SK-N-SH treated with all-trans-retinoic acid at 6 μM for 48 hours (cell line): ENCODE data around the gene AGAP2.
A peak's percentile ranks its signal among the peaks of the same experiment; 100 is the strongest.

Source experiments
- ATAC-seq: fragments of 200-7000 bp; cut with Tn5 transposase; 3 replicates; pipeline ENCODE4 v1.9.1; 2020; ENCODE audit warnings: mild to moderate bottlenecking, moderate library complexity
- ARNTL ChIP-seq: fragments of 450-650 bp; formaldehyde crosslinking; IDR thresholded peaks from 2 replicates; pipeline ENCODE4 v1.5.0; 2020; ENCODE audit warnings: low read depth, mild to moderate bottlenecking, moderate library complexity, borderline replicate concordance
- BACH2 ChIP-seq: fragments of 250-450 bp; sonication (Bioruptor Pico); IDR thresholded peaks from 2 replicates; pipeline ENCODE4 v1.9.0; 2021; ENCODE audit warnings: mild to moderate bottlenecking, borderline replicate concordance
- CREB5 ChIP-seq: fragments of 250-450 bp; sonication (Bioruptor Pico); IDR thresholded peaks from 2 replicates; pipeline ENCODE4 v1.5.1; 2020; ENCODE audit warnings: low read depth, mild to moderate bottlenecking, moderate library complexity
- CSDC2 ChIP-seq: fragments of 250-450 bp; sonication (Bioruptor Pico); IDR thresholded peaks from 2 replicates; pipeline ENCODE4 v1.5.0; 2020; ENCODE audit warnings: mild to moderate bottlenecking, moderate library complexity
- GLIS3 ChIP-seq: fragments of 250-450 bp; sonication (Bioruptor Pico); IDR thresholded peaks from 2 replicates; pipeline ENCODE4 v1.5.0; 2020; ENCODE audit warnings: mild to moderate bottlenecking, moderate library complexity
- ISL1 ChIP-seq: fragments of 250-450 bp; sonication (Bioruptor Pico); IDR thresholded peaks from 2 replicates; pipeline ENCODE4 v2.1.2; 2022; ENCODE audit warnings: mild to moderate bottlenecking, moderate library complexity
- SNAI2 ChIP-seq: fragments of 250-450 bp; sonication (Bioruptor Pico); IDR thresholded peaks from 2 replicates; pipeline ENCODE4 v1.5.0; 2020; ENCODE audit warnings: mild to moderate bottlenecking, moderate library complexity
- TCF4 ChIP-seq: fragments of 250-450 bp; sonication (Bioruptor Pico); IDR thresholded peaks from 2 replicates; pipeline ENCODE4 v1.8.0; 2021; ENCODE audit warnings: mild to moderate bottlenecking, moderate library complexity, borderline replicate concordance
- TOX ChIP-seq: fragments of 250-450 bp; sonication (Bioruptor Pico); IDR thresholded peaks from 2 replicates; pipeline ENCODE4 v1.8.0; 2021; ENCODE audit warnings: mild to moderate bottlenecking, moderate library complexity, borderline replicate concordance
- ZC3H10 ChIP-seq: fragments of 250-450 bp; sonication (Bioruptor Pico); IDR thresholded peaks from 2 replicates; pipeline ENCODE4 v1.5.1; 2021; ENCODE audit warnings: mild to moderate bottlenecking, moderate library complexity
- ZNF565 ChIP-seq: fragments of 450-650 bp; formaldehyde crosslinking; conservative IDR thresholded peaks from 2 replicates; pipeline ENCODE4 v1.5.0; 2020; ENCODE audit warnings: low read depth, mild to moderate bottlenecking, moderate library complexity
- ZNF70 ChIP-seq: fragments of 450-650 bp; formaldehyde crosslinking; IDR thresholded peaks from 2 replicates; pipeline ENCODE4 v1.5.0; 2020; ENCODE audit warnings: mild to moderate bottlenecking, moderate library complexity
- TF ChIP-seq, protein P1 (sequence below): fragments of 250-450 bp; sonication (Bioruptor Pico); IDR thresholded peaks from 2 replicates; pipeline ENCODE4 v1.8.0; 2021; ENCODE audit warnings: low read depth, mild to moderate bottlenecking, moderate library complexity, borderline replicate concordance
- TF ChIP-seq, protein P2 (sequence below): fragments of 250-450 bp; sonication (Bioruptor Pico); IDR thresholded peaks from 2 replicates; pipeline ENCODE4 v1.8.0; 2020; ENCODE audit warnings: mild to moderate bottlenecking, moderate library complexity, borderline replicate concordance
- TF ChIP-seq, protein P3 (sequence below): fragments of 250-450 bp; sonication (Bioruptor Pico); IDR thresholded peaks from 2 replicates; pipeline ENCODE4 v1.5.0; 2020; ENCODE audit warnings: mild to moderate bottlenecking, moderate library complexity

The AGAP2 gene

DNA sequence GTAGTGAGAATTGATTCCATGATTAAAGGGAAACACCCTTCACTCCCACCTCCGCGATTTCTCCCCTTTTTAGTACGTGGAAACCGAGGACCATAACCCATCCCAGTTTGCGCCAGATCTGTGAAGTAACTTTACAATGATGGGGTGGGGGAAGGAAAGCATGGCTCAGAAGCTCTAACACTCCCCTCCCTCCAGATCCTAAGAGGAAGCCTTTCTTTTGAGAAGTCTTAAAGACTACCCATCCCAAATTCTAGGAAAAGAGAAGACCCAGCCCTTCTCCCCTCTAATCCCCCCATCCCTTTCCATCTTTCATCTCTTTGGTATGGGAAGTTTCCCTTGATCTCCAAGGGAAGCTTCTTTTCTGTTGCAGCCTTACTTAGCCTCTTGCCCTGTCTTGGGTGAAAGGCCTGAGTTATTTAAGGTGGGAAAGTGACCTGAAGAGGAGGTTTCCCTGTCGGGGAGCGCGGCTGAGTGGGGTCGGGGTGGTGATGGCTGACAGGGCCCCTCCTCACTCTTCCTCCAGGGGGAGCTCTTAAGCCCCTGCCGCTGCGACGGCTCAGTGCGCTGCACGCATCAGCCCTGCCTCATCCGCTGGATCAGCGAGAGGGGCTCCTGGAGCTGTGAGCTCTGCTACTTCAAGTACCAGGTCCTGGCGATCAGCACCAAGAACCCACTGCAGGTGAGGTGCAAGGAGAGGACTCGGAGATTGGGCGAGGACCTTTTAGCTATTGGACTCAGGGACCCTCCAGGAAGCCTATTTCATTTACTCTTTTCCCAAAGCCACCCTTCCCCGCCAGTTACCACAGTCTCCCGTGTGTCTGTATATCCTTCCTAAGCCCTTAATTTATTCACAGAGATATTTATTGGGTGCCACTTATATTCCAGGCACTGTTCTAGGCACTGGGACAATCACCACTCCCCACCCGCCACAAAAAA, 18.1 kb upstream of the AGAP2 start (continued):
- TF ChIP-seq, protein P1, sequence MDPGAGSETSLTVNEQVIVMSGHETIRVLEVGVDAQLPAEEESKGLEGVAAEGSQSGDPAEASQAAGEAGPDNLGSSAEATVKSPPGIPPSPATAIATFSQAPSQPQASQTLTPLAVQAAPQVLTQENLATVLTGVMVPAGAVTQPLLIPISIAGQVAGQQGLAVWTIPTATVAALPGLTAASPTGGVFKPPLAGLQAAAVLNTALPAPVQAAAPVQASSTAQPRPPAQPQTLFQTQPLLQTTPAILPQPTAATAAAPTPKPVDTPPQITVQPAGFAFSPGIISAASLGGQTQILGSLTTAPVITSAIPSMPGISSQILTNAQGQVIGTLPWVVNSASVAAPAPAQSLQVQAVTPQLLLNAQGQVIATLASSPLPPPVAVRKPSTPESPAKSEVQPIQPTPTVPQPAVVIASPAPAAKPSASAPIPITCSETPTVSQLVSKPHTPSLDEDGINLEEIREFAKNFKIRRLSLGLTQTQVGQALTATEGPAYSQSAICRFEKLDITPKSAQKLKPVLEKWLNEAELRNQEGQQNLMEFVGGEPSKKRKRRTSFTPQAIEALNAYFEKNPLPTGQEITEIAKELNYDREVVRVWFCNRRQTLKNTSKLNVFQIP, result no peak
- TF ChIP-seq GLIS3 (CRISPR knock-in tag) (no peak), ZNF565 (no peak), ZNF70 (no peak)

GRCh38 chr12:57755454-57756372, 17.2 kb upstream of the AGAP2 start:
- ATAC-seq, result no peak
- TF ChIP-seq ZNF70, result no peak
- TF ChIP-seq TCF4 (CRISPR knock-in tag), result no peak
- TF ChIP-seq, protein P2, sequence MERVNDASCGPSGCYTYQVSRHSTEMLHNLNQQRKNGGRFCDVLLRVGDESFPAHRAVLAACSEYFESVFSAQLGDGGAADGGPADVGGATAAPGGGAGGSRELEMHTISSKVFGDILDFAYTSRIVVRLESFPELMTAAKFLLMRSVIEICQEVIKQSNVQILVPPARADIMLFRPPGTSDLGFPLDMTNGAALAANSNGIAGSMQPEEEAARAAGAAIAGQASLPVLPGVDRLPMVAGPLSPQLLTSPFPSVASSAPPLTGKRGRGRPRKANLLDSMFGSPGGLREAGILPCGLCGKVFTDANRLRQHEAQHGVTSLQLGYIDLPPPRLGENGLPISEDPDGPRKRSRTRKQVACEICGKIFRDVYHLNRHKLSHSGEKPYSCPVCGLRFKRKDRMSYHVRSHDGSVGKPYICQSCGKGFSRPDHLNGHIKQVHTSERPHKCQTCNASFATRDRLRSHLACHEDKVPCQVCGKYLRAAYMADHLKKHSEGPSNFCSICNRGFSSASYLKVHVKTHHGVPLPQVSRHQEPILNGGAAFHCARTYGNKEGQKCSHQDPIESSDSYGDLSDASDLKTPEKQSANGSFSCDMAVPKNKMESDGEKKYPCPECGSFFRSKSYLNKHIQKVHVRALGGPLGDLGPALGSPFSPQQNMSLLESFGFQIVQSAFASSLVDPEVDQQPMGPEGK (CRISPR knock-in tag), result no peak
- TF ChIP-seq ZC3H10 (CRISPR knock-in tag), result no peak
- no peak for TF ChIP-seq BACH2 (CRISPR knock-in tag)
- TF ChIP-seq CREB5 (CRISPR knock-in tag), result no peak
- no peak for TF ChIP-seq ISL1 (CRISPR knock-in tag)
- TF ChIP-seq GLIS3 (CRISPR knock-in tag), result no peak
- no peak for TF ChIP-seq CSDC2 (CRISPR knock-in tag)
- TF ChIP-seq, protein P3, sequence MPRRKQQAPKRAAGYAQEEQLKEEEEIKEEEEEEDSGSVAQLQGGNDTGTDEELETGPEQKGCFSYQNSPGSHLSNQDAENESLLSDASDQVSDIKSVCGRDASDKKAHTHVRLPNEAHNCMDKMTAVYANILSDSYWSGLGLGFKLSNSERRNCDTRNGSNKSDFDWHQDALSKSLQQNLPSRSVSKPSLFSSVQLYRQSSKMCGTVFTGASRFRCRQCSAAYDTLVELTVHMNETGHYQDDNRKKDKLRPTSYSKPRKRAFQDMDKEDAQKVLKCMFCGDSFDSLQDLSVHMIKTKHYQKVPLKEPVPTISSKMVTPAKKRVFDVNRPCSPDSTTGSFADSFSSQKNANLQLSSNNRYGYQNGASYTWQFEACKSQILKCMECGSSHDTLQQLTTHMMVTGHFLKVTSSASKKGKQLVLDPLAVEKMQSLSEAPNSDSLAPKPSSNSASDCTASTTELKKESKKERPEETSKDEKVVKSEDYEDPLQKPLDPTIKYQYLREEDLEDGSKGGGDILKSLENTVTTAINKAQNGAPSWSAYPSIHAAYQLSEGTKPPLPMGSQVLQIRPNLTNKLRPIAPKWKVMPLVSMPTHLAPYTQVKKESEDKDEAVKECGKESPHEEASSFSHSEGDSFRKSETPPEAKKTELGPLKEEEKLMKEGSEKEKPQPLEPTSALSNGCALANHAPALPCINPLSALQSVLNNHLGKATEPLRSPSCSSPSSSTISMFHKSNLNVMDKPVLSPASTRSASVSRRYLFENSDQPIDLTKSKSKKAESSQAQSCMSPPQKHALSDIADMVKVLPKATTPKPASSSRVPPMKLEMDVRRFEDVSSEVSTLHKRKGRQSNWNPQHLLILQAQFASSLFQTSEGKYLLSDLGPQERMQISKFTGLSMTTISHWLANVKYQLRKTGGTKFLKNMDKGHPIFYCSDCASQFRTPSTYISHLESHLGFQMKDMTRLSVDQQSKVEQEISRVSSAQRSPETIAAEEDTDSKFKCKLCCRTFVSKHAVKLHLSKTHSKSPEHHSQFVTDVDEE (CRISPR knock-in tag), result no peak

DNA sequence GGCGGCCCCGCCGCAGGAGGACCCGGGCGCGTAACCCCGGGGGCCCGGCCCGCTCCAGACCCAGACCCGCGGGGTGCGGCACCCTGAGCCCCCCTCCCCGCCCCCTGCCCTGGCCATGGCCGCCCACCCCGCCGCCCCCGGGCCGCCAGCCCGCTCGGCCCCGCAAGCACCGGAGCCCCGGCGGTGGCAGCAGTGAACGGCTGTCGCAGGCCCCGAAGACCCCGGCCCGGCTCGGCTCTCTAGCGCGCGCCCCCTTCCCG, 16.6 kb upstream of the AGAP2 start:
- TF ChIP-seq ISL1 (CRISPR knock-in tag) (no peak), ZNF70 (no peak), ARNTL (CRISPR knock-in tag) (no peak), CREB5 (CRISPR knock-in tag) (no peak), ZC3H10 (CRISPR knock-in tag) (no peak), BACH2 (CRISPR knock-in tag) (no peak), ZNF565 (no peak)
- no peak for ATAC-seq

DNA sequence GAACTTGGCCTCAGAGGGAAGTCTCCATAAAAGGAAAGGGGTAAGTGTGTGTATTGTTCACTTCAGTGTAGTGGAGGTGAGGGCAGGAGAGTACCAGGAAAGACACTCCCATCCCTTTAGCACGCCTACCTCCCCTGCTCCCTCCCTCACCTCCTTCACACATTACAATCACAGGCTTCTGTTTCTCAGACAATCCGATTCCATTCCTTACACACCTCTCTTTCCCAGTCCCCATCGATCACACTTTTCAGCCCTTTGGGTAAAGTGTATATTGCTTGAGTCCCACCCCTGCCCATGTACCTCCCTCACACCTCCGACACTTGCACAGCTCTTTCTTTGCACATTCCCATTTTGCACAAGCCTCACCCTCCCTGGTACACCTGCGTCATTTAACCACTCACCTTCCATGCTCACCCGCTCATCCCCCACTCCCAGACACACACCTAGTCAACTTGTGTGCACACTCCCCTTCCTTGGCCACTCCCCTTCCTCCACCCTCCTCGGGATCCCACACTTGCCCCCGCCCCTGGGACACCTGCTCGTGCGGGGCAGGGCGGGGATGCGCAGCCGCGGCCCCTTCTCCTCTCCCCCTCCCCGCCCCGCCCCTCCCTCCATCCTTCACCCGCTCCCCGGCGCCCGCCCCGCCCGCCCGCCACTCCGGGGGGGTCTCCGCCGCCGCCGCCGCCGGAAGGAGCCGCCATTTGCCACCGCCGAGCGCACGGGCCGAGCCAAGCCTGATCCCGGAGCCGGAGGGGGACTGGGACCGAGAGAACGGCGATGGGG, 16.1 kb upstream of the AGAP2 start, which contains the start of gene MARCHF9:
TSS of gene MARCHF9 (plus strand) at position 693 of the 783 bp plus-strand sequence. CDS start 426 bp downstream, outside the sequence.
- peak; percentile 16 for ATAC-seq
- 0 out of 2 replicates have a peak, but pooled peaks have one; percentile 15 for TF ChIP-seq SNAI2
- no peak for TF ChIP-seq TOX (CRISPR knock-in tag)
- TF ChIP-seq, all 23 proteins: peak for 1
